ENCODE measurements around the gene CDC42SE2.

- no peak for TF ChIP-seq CTCF (conservative IDR thresholded peaks at IDR 0.05; ENCODE audit: low read length)
- TF ChIP-seq EZH2phosphoT487 (IDR thresholded peaks at IDR 0.05; ENCODE audit: borderline replicate concordance, low read depth, low read length) = no peak
These were observed 42.1 kb downstream of the CDC42SE2 start for GRCh38 chr5:131305906-131306305.
